Stimulated activated naive CD4-positive, alpha-beta T cell treated with Interleukin-2 at 50 U/mL for 16 hours (primary cell): ENCODE measurements around the gene NIT2.
"Not testable (repeated sequence)": the region's sequence is repeated elsewhere in the genome, so short reads cannot be mapped to it uniquely, and the experiment has no call there.

Experiments
- DNase-seq: peaks from one replicate; lab custom pipeline; 2025; lab: John Stamatoyannopoulos, UW

The NIT2 gene

DNA sequence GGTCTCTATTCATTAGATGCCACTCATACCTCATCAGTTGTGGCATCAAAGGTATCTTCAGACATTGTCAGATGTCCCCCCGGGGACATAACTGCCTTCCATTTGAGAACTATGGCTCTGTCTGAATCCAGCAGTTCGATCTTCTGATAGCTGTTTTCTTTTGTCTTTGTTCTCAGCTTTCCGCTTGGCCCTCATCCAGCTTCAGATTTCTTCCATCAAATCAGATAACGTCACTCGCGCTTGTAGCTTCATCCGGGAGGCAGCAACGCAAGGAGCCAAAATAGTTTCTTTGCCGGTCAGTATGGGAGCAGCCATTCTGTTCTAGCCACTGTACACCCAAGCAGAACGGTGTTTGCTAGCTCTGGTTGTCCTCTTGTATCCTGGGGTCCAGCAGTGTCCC is 4.4 kb downstream of the NIT2 start:
- DNase-seq, result no peak

GRCh38 chr3:100339786-100340185 is 5.2 kb downstream of the NIT2 start:
- no peak for DNase-seq

- no peak for DNase-seq
Measured at GRCh38 chr3:100340527-100340926, 6.0 kb downstream of the NIT2 start.

- no peak for DNase-seq
Measured at GRCh38 chr3:100348727-100349126, 14.2 kb downstream of the NIT2 start.

DNA sequence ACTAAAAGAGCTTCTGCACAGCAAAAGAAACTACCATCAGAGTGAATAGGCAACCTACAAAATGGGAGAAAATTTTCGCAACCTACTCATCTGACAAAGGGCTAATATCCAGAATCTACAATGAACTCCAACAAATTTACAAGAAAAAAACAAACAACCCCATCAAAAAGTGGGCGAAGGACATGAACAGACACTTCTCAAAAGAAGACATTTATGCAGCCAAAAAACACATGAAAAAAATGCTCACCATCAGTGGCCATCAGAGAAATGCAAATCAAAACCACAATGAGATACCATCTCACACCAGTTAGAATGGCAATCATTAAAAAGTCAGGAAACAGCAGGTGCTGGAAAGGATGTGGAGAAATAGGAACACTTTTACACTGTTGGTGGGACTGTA is 17.2 kb downstream of the NIT2 start:
- not testable (repeated sequence) for DNase-seq

- no peak for DNase-seq
Measured at GRCh38 chr3:100352296-100353231, 18.0 kb downstream of the NIT2 start.

GRCh38 chr3:100354850-100355249 is 20.3 kb downstream of the NIT2 start:
- no peak for DNase-seq

- no peak for DNase-seq
Measured at GRCh38 chr3:100358413-100358812, 23.9 kb downstream of the NIT2 start.

- DNase-seq, result no peak
Measured at GRCh38 chr3:100359035-100359434, 24.5 kb downstream of the NIT2 start.

GRCh38 chr3:100360757-100361496 is 26.4 kb downstream of the NIT2 start:
- DNase-seq, result no peak

GRCh38 chr3:100361897-100362296 is 27.3 kb downstream of the NIT2 start:
- DNase-seq, result no peak

- DNase-seq, result no peak
Measured at GRCh38 chr3:100364421-100364820, 29.9 kb downstream of the NIT2 start.

DNA sequence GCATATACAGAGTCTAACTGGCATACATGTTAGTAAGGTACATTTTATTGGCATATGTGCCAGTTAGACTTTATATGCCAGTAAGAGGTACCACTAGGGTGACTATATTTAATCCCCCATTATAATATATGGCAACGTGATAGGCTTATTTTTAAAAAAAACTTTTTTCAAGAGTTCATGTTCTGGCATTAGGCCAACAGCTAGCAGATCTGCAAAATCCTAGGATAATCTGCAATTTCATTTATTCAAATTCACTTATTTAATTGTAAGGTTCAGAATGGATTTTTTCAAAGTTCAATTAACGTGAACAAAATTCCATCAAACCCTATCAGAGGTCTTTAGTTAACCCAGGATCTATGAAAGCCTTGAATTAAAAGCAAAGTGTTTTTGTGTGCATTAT is 31.9 kb downstream of the NIT2 start:
- no peak for DNase-seq

DNA sequence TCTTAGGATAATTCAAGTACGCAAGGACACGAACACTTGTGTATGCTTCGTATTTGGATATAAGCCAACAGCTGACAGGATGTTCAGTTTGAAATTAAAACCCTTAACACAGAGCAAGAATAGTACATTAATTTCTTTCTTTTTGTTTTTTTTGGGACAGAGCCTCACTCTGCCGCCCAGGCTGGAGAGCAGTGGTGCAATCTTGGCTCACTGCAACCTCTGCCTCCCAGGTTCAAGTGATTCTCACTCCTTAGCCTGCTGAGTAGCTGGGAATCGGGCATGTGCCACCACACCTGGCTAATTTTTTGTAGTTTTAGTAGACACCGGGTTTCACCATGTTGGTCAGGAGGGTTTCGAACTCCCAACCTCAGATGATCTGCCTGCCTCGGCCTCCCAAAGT is 33.9 kb downstream of the NIT2 start:
- DNase-seq, result no peak

DNA sequence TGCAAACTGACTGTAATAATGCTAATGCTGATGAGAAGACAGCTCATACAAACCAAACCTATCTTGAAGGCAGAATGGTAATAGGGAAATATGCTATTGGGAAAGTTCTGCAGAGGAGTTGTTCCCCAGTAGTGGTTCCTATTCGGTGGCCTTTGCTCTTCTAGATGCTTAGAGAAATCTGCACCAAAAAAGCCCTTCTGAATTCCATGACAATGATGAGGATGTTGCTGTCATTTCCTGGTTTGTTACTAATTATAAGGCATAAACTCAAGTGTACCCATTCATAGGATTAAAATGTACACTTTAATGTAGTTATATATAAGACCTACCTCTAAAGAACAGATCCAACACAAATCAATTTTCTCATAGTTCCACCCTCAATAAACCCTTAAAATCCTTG is 36.2 kb downstream of the NIT2 start:
- no peak for DNase-seq

DNA sequence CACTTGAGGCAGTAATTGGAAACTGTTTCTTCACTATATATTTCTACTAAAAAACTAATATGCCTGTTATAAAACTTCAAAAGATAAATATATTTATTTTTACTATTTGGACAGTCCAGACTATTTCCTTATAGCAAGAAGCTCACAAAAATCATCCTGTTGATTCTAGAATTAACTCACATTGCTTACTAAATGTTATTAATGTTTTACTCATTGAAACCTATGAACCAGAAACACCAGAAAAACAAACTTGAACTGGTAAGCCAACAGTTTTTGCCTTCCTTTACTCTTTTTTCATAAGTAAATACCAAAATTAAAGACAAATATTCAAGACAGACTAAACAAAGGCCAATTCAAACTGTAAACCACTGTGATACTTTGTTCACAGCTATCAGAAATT is 40.0 kb downstream of the NIT2 start:
- no peak for DNase-seq

DNA sequence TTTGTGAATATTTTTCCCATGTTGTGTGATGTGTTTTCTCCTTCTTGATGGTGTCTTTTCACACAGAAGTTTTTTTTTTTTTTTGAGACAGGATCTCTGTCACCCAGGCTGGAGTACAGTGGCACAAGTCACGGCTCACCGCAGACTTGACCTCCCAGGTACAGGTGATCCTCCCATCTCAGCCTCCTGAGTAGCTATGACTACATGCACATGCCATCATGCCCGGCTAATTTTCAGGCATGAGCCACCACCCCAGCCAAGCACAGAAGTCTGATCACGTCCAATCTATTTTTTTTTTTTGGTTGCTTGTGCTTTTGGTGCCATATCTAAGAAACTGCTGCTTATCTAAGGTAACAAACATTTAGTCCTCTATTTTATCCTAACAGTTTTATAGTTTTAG is 41.7 kb downstream of the NIT2 start:
- DNase-seq, result no peak

DNA sequence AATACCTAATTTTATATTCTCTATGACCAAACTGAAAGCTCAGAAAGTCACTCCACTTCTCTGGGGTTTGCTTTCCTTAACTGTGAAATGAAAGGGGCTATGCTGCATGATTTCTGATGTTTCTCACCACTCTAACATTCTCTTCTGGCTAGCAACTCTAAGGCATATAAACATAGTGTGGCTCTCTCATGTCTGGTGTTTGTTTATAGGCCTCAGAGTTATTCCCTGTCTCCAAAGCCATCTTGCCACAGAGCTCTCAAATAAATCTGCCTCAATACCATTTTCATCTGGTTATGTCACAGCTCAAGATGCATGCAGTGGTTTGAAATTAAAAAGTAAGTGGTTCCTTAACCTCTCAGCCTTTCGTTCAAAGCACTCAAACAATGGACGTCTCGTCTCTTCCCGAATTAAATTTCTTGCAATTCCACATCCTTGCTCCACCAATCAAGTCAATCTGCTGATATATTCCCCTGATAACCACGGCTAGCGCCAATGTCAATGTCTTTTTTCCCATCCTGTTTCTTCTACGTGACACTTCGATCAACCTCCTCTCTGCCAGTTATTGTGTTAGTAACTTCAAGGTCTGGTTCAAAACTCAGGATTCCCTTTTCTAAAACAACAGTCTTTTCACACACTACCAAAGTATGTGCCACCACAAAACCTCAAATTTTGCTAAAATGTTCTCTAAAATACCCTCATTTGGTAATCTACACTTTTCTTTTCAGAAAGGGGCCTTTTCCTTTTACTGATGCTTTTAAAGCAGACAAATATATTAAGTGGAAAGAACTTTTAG is 50.4 kb downstream of the NIT2 start:
- DNase-seq, result no peak

DNA sequence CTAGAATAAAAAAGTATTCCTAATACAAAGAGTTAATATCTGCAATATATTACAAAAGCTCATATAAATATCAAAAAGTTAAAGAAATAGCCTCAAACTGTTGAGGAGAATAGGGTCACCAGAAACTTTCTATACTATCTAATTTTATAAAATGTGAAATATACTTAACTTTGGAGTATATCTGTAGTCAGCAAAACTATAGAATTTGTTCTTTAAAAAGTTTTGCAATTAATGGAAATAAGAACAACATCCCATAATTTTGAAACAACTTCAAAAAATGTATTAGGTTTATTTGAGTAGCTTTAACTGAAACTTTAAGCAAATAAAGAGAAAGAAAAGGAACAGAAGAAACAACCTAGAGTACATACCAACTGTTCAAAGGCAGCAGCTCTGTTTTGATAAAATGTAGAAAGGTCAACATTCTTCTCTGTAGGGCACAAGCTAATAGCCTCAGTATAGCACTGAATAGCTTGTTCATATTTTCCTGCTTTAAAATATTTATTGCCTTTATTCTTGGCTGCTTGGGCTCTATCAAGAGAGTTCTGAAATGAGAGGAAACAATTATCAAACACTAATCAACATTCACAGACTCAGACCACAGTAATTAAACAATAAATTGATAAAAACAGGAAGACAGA is 52.0 kb downstream of the NIT2 start:
- DNase-seq, result no peak

DNA sequence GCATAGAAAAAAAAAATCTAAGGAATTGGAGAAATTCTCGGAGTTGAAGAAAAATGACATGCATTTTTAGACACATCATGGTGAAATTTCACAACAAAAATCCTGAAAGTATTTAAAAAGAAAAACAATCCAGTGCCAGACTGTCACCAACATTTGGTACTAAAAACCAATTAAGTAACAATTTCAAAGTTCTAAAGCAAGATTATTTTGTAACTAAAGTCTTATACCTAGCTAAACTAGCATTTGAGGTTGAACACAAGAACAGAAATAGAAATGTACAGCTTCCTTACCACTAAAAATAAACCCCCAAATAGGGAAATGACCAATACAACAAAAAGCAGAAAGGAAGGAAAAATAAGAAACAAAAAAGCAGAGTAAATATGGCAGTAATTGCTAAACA is 54.5 kb downstream of the NIT2 start:
- no peak for DNase-seq

DNA sequence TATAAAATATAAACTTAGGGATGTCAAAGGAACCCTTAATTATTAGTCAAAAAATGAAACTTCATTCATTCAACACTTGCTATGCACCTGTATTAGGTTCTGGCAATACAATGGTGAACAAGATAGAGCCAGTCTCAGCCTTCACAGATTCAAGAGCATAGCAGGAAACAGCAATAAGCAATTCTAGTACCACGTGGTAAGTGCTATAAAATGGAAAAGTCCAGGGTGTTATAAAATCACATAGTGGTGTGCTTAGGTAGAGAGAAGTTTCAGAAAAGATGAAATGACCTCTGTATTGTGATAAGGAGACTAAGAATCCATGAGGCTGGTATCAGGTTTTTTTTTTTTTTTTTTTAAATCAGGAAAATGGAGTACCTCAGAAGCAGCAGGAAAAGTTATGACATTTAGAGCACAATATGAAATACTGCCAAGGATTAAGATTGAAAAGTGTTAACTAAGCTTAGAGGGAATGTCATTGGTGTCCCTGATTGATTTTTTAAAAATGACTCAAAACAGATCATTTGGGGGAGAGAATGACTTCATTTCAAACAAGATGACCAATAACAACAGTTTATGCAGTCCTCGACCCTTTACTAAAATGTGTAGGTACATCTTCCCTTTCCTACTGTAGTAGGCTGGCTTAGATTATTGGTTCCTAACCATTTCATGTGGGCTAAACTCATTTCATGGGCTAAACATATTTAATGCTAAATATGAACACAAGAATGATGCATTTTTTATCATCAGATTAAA is 61.3 kb downstream of the NIT2 start:
- no peak for DNase-seq
